Sigmoid colon (tissue), 7 donors: ENCODE measurements around the gene AP1G2. TPM values are rescaled to one million over a fixed set of nuclear protein-coding genes. Genes with fewer than 3 reads are reported as not detected.

Experiments
- DNase-seq: peaks from one replicate; pipeline ENCODE4 v3.0.0-alpha.2; 2019
- H3K27ac ChIP-seq, 4 donors: fragments of 200-600 bp; sonication (generic); one replicate each; pipeline ENCODE4 v1.5.1; 2016 to 2019; ENCODE audit warnings: mild to moderate bottlenecking in 1 of 4
- H3K27me3 ChIP-seq, 3 donors: fragments of 200-600 bp; sonication (generic); one replicate each; pipeline ENCODE4 v1.5.1; 2019; ENCODE audit warnings: mild to moderate bottlenecking in 1 of 3
- H3K36me3 ChIP-seq, 4 donors: fragments of 200-600 bp; sonication (generic); one replicate each; pipeline ENCODE4 v1.5.1; 2016 to 2019
- H3K4me1 ChIP-seq, 4 donors: fragments of 200-600 bp; sonication (generic); one replicate each; pipeline ENCODE4 v1.5.1; 2017 to 2019
- H3K4me3 ChIP-seq, 4 donors: fragments of 200-600 bp; sonication (generic); one replicate each; pipeline ENCODE4 v1.5.1; 2017 to 2019; ENCODE audit warnings: mild to moderate bottlenecking in 2 of 4, moderate library complexity in 1 of 4
- H3K9me3 ChIP-seq, 4 donors: fragments of 200-600 bp in 3 of 4; sonication (generic) in 3 of 4; one replicate each; pipeline versions ENCODE4 v1.5.1 to v1.6.1; 2013 to 2019
- EP300 ChIP-seq, 4 donors: sonication (generic); formaldehyde crosslinking; IDR thresholded peaks; one replicate each; pipeline ENCODE4 v1.6.1; 2017; ENCODE audit warnings: antibody characterized with exemption in 4 of 4
- POLR2A ChIP-seq, 2 donors: fragments of 450-650 bp; IDR thresholded peaks; one replicate each; pipeline ENCODE4 v1.6.1; 2016; ENCODE audit warnings: antibody characterized with exemption in 2 of 2, mild to moderate bottlenecking in 2 of 2, moderate library complexity in 2 of 2
- POLR2AphosphoS5 ChIP-seq, 4 donors: sonication (generic); formaldehyde crosslinking; IDR thresholded peaks; one replicate each; pipeline ENCODE4 v1.6.1; 2017; ENCODE audit warnings: antibody characterized with exemption in 4 of 4
- WGBS, 2 donors: extraction: QIAGEN DNeasy Blood & Tissue Kit; methylation state at CpG; one replicate each; pipeline ENCODE4 v1.1.7; 2013; 5-methylcytosine and 5-hydroxymethylcytosine counted together
- intact Hi-C: fragments of 100-400 bp; cut with DNase I; formaldehyde crosslinking; loops from one replicate; pipeline ENCODE4 v1.15.1; 2023
- polyA plus RNA-seq, 3 donors: library from polyadenylated mRNA; stranded (reverse); fragments of 200-250 nt; gene quantifications; one replicate each; pipeline ENCODE4 v1.2.3, GENCODE V29; 2013
- total RNA-seq, 4 donors: library from RNA; depleted of rRNA; stranded (reverse); fragments of >200 nt; gene quantifications; one replicate each; pipeline ENCODE4 v1.1.0, GENCODE V29; 2016
- TF ChIP-seq, protein P1 (sequence below), 4 experiments: fragments of 450-650 bp in 3 of 4; fragments of 200-600 bp in 1 of 4; IDR thresholded peaks; one replicate each; pipeline ENCODE4 v1.5.1; 2016 to 2019; ENCODE audit warnings: antibody characterized with exemption in 4 of 4, mild to moderate bottlenecking in 3 of 4, moderate library complexity in 2 of 4
- donor health status: healthy with polysubstance abuse.
- donor health status: Bipolar disorder and iron deficiency.
- donor health status: healthy.

Gene AP1G2
- total and polyA plus RNA-seq, 7 donors: 16.4 to 124 (median 33.0) TPM

DNA sequence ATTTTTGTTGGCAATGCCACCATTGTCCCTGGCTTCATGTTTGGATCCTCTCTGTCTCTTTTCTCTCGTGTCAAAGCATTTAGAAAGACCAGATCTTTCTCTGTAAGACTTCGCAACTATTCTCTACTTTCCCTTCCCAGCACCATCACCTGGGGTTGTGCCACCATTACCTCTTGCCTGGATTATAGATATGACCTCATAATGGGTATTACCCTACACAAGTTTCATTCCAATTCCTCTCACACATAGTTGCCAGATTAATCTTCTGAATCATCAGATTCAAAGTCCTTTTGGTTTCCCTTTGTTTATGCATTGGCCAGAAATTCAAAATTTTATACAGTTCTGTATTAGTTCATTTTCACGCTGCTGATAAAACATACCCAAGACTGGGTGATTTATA lies 41.4 kb upstream of the AP1G2 start:
- no peak for TF ChIP-seq EP300 (IDR thresholded peaks at IDR 0.05)
- no peak for TF ChIP-seq POLR2A (IDR thresholded peaks at IDR 0.05)
- TF ChIP-seq POLR2AphosphoS5 (IDR thresholded peaks at IDR 0.05): no peak
- TF ChIP-seq, protein P1, sequence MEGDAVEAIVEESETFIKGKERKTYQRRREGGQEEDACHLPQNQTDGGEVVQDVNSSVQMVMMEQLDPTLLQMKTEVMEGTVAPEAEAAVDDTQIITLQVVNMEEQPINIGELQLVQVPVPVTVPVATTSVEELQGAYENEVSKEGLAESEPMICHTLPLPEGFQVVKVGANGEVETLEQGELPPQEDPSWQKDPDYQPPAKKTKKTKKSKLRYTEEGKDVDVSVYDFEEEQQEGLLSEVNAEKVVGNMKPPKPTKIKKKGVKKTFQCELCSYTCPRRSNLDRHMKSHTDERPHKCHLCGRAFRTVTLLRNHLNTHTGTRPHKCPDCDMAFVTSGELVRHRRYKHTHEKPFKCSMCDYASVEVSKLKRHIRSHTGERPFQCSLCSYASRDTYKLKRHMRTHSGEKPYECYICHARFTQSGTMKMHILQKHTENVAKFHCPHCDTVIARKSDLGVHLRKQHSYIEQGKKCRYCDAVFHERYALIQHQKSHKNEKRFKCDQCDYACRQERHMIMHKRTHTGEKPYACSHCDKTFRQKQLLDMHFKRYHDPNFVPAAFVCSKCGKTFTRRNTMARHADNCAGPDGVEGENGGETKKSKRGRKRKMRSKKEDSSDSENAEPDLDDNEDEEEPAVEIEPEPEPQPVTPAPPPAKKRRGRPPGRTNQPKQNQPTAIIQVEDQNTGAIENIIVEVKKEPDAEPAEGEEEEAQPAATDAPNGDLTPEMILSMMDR (IDR thresholded peaks at IDR 0.05): no peak
- WGBS, 2 donors: 90 to 94% methylated on average over 3 of the region's 3 CpGs
- no peak for DNase-seq
- intact Hi-C loops: no loop called here
- no peaks in the 10 kb centered on the region for H3K9me3 ChIP-seq
- peaks cover 0 to 5% (median 0%) of the 10 kb centered on the region in 3 donors for H3K27me3 ChIP-seq
- no peak overlapping the region for H3K27ac ChIP-seq
- H3K4me1 ChIP-seq: no peaks in the 10 kb centered on the region
- H3K36me3 ChIP-seq: no peaks in the 10 kb centered on the region
- no peak overlapping the region for H3K4me3 ChIP-seq

DNA sequence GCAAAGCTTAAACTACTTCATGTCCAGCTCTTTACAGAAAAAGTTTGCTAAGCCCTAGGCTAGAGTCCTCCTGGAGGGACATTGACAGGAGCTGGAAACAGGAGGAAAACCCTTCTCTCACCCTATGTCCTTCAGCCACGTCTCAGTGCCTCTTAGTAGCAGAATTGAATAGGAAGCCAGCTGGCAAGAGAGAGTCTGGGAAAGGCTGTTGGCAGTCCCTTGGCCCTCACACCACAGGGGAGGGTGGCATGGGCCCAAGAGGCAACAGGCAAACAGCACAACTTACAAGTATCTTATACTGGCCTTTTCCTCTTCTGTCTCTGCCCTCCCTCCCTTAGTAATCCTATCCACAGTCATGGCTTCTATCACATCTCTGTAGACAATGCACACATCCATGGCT lies 40.9 kb upstream of the AP1G2 start:
- peaks cover 0 to 5% (median 0%) of the 10 kb centered on the region in 3 donors for H3K27me3 ChIP-seq
- H3K36me3 ChIP-seq: no peaks in the 10 kb centered on the region
- no peaks in the 10 kb centered on the region for H3K4me1 ChIP-seq
- intact Hi-C loops: no loop called here
- DNase-seq: no peak
- H3K9me3 ChIP-seq: no peaks in the 10 kb centered on the region
- no peak overlapping the region for H3K27ac ChIP-seq
- H3K4me3 ChIP-seq: no peak overlapping the region
- 65 to 69% methylated on average over 1 of the region's 1 CpG for WGBS, 2 donors
- TF ChIP-seq POLR2A (IDR thresholded peaks at IDR 0.05) (no peak), POLR2AphosphoS5 (IDR thresholded peaks at IDR 0.05) (no peak), EP300 (IDR thresholded peaks at IDR 0.05) (no peak)
- TF ChIP-seq, protein P1 (IDR thresholded peaks at IDR 0.05): no peak

GRCh38 chr14:23605931-23606585 lies 38.5 kb upstream of the AP1G2 start:
- Histone ChIP-seq H3K9me3 (no peaks in the 10 kb centered on the region), H3K4me1 (no peaks in the 10 kb centered on the region), H3K36me3 (no peaks in the 10 kb centered on the region), H3K27me3 (no peaks in the 10 kb centered on the region), H3K27ac (no peak overlapping the region), H3K4me3 (no peak overlapping the region)
- TF ChIP-seq, protein P1 (IDR thresholded peaks at IDR 0.05): no peak
- no peak for TF ChIP-seq POLR2A (IDR thresholded peaks at IDR 0.05)
- no peak for TF ChIP-seq POLR2AphosphoS5 (IDR thresholded peaks at IDR 0.05)
- no peak for TF ChIP-seq EP300 (IDR thresholded peaks at IDR 0.05)
- intact Hi-C loops: no loop called here
- no peak for DNase-seq
- WGBS, 2 donors: 78 to 79% methylated on average over 6 of the region's 6 CpGs

GRCh38 chr14:23604675-23605170 lies 37.1 kb upstream of the AP1G2 start:
- H3K4me3 ChIP-seq: no peak overlapping the region
- no peak overlapping the region for H3K27ac ChIP-seq
- no peaks in the 10 kb centered on the region for H3K36me3 ChIP-seq
- no peaks in the 10 kb centered on the region for H3K9me3 ChIP-seq
- H3K4me1 ChIP-seq: no peaks in the 10 kb centered on the region
- no peaks in the 10 kb centered on the region for H3K27me3 ChIP-seq
- 76 to 88% methylated on average over 3 of the region's 3 CpGs for WGBS, 2 donors
- intact Hi-C loops: no loop called here
- peak; percentile 30 for DNase-seq
- no peak for TF ChIP-seq POLR2AphosphoS5 (IDR thresholded peaks at IDR 0.05)
- TF ChIP-seq, protein P1 (IDR thresholded peaks at IDR 0.05): no peak

DNA sequence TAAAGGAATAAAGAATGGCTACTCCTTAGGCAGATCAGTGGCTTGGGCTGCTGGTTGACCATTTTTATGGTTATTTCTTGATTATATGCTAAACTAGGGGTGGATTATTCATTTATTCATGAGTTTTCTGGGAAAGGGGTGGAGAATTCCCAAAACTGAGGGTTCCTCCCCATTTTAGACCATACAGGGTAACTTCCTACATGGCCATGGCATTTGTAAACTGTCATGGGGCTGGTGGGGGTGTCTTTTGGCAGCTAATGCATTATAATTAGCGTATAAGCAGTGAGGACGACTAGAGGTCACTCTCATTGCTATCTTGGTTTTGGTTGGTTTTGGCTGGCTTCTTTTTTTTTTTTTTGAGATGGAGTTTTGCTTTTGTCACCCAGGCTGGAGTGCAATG lies 36.6 kb upstream of the AP1G2 start:
- Histone ChIP-seq H3K36me3 (no peaks in the 10 kb centered on the region), H3K27ac (no peak overlapping the region), H3K27me3 (no peaks in the 10 kb centered on the region), H3K9me3 (no peaks in the 10 kb centered on the region), H3K4me3 (no peak overlapping the region), H3K4me1 (no peaks in the 10 kb centered on the region)
- no peak for DNase-seq
- no peak for TF ChIP-seq POLR2A (IDR thresholded peaks at IDR 0.05)
- TF ChIP-seq EP300 (IDR thresholded peaks at IDR 0.05): no peak
- TF ChIP-seq POLR2AphosphoS5 (IDR thresholded peaks at IDR 0.05): no peak
- TF ChIP-seq, protein P1 (IDR thresholded peaks at IDR 0.05): no peak
- intact Hi-C loops: no loop called here
- WGBS, 2 donors: 93 to 96% methylated on average over 2 of the region's 2 CpGs
